Measurements from ENCODE around the gene GPR183.

GRCh38 chr13:99334221-99334620, 27.0 kb upstream of the GPR183 start:
- no peak for TF ChIP-seq CTCF (IDR thresholded peaks at IDR 0.05)
- TF ChIP-seq POLR2A (IDR thresholded peaks at IDR 0.05), result no peak

Data from adrenal gland (tissue), 5 donors.